NCI-H2107 treated with DMSO at 0.1 percent for 48 hours (cell line): ENCODE measurements around the gene HOMER1.

Experiments used
- DNase-seq: peaks from one replicate; lab custom pipeline; 2025; ENCODE audit not compliant: unreplicated experiment; lab: John Stamatoyannopoulos, UW

Gene HOMER1

DNA sequence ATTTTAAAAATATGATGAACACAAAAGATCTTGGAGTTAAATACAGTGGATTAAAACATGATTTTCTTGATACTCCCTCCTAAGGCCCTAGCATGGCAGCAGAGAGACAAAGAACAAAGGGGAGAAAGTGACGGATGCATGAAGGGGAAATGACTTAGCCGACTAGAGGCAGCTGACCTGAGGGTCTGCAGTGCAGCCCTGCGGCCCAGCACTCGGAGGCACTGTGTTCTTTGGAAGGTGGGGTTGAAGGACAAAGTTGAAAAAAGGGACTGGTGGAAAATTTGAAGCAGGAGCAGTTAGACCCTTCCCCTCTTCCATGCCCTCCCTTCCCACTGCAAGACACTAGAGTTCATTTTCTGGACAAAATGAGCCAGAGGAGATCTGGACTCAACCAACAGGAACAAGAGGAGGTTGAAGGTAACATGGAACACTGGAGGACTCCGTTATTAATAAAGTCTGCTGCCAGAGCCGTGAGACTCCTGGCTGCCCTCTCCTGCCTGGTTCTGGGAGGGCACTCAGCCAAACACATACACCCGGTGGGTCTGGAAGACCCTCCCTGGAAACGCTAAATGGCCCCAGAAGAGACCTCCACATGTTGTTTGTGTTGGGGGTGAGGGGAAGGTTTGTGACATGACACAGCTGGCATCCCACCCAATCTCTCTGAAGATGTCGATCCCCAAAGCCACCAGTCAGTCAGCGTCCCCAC is 179.9 kb downstream of the HOMER1 start:
- DNase-seq: no peak

GRCh38 chr5:79330071-79330470 is 183.9 kb downstream of the HOMER1 start:
- DNase-seq: no peak

DNA sequence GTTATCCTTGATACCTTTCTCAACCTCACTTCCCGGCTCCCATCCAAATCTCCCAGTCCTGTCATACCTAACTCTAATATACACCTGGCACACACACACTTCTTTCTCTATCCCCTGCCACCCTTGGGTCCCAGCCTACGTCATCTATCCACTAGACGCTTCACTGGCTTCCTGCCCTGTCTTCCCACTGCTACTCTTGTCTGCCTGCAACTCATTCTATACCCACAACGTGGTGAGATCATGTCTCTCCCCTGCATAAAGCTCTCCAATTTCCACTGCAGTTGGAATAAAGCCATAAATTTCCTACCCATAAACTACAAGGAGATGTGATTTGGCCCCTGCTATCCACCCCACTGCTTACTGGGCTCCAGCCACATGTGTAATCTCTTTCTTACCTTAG is 184.5 kb downstream of the HOMER1 start:
- peak; percentile 7 for DNase-seq
